ENCODE measurements around the gene DMWD. TPM values are rescaled to one million over a fixed set of nuclear protein-coding genes. Genes with fewer than 3 reads are reported as not detected.

DMWD gene
- polyA plus RNA-seq, 1 of the 3 experiments (the other 2 are of a cell fraction): 40.6 TPM

DNA sequence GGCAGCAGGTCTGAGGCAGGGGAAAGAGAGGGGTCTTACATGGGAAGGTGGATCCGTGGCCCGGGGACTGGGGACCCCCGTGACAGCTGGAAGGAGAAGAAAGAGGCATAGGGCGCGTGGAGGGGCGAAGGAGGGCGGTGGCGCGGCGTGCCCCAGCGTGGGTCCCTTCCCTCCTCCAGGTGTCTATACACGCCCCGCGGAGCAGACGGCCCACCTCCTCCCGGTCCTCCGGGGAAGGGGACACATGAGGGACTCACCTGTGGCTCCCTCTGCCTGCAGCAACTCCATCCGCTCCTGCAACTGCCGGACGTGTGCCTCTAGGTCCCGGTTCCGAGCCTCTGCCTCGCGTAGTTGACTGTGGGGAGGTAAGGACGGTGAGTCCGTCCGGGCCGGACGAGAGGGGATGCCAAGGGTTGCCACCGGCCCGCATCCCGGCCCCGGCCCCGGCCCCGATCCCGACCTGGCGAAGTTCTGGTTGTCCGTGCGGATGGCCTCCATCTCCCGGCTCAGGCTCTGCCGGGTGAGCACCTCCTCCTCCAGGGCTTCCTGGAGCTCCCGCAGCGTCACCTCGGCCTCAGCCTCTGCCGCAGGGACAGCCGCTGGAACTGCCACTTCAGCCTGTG lies 21.2 kb downstream of the DMWD start (continued):
- TF ChIP-seq, protein P1, sequence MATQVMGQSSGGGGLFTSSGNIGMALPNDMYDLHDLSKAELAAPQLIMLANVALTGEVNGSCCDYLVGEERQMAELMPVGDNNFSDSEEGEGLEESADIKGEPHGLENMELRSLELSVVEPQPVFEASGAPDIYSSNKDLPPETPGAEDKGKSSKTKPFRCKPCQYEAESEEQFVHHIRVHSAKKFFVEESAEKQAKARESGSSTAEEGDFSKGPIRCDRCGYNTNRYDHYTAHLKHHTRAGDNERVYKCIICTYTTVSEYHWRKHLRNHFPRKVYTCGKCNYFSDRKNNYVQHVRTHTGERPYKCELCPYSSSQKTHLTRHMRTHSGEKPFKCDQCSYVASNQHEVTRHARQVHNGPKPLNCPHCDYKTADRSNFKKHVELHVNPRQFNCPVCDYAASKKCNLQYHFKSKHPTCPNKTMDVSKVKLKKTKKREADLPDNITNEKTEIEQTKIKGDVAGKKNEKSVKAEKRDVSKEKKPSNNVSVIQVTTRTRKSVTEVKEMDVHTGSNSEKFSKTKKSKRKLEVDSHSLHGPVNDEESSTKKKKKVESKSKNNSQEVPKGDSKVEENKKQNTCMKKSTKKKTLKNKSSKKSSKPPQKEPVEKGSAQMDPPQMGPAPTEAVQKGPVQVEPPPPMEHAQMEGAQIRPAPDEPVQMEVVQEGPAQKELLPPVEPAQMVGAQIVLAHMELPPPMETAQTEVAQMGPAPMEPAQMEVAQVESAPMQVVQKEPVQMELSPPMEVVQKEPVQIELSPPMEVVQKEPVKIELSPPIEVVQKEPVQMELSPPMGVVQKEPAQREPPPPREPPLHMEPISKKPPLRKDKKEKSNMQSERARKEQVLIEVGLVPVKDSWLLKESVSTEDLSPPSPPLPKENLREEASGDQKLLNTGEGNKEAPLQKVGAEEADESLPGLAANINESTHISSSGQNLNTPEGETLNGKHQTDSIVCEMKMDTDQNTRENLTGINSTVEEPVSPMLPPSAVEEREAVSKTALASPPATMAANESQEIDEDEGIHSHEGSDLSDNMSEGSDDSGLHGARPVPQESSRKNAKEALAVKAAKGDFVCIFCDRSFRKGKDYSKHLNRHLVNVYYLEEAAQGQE (IDR thresholded peaks at IDR 0.05; ENCODE audit: low read depth, low read length): no peak
- no peak for TF ChIP-seq EP300 (IDR thresholded peaks at IDR 0.05; ENCODE audit: borderline replicate concordance in 1 of 2, low read depth in 1 of 2, low read length in 1 of 2)
- TF ChIP-seq JUND (IDR thresholded peaks at IDR 0.05): no peak
- no peak for TF ChIP-seq SMC3 (IDR thresholded peaks at IDR 0.05; ENCODE audit: low read depth, low read length)
- no peak for TF ChIP-seq MXI1 (IDR thresholded peaks at IDR 0.05; ENCODE audit: low read depth, low read length)
- TF ChIP-seq, protein P2, sequence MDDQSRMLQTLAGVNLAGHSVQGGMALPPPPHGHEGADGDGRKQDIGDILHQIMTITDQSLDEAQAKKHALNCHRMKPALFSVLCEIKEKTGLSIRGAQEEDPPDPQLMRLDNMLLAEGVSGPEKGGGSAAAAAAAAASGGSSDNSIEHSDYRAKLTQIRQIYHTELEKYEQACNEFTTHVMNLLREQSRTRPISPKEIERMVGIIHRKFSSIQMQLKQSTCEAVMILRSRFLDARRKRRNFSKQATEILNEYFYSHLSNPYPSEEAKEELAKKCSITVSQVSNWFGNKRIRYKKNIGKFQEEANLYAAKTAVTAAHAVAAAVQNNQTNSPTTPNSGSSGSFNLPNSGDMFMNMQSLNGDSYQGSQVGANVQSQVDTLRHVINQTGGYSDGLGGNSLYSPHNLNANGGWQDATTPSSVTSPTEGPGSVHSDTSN (IDR thresholded peaks at IDR 0.05): no peak

DNA sequence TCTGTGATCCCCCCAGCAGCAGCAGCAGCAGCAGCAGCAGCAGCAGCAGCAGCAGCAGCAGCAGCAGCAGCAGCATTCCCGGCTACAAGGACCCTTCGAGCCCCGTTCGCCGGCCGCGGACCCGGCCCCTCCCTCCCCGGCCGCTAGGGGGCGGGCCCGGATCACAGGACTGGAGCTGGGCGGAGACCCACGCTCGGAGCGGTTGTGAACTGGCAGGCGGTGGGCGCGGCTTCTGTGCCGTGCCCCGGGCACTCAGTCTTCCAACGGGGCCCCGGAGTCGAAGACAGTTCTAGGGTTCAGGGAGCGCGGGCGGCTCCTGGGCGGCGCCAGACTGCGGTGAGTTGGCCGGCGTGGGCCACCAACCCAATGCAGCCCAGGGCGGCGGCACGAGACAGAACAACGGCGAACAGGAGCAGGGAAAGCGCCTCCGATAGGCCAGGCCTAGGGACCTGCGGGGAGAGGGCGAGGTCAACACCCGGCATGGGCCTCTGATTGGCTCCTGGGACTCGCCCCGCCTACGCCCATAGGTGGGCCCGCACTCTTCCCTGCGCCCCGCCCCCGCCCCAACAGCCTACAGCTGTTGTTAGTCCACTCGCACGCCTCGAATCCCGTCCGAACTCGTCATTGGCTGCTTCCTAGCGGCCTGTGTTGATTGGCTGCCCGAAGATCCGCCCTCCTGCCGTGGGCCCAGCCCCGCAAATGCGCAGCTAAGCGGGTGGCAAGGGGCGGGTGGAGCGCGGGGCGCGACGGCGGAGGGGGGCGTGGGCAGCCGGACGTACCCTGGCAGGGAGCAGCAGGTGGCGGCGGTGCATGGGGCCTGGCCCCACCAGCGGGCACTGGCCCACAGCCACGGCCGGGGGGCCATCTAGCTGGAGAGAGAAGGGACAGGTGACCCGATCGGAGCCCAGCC lies 22.2 kb downstream of the DMWD start:
- H3K9ac ChIP-seq: peak overlapping the region; percentile 58; the same call in 1 of the 2 replicates
- H4K20me1 ChIP-seq (ENCODE audit: insufficient read depth): peaks cover 11% of the 10 kb centered on the region; the same call in 1 of the 2 replicates
- peak overlapping the region; percentile 79 to 95 for H3K27ac ChIP-seq (ENCODE audit: low read depth in 2 of 2, low read length in 1 of 2)
- peaks cover 8 to 30% of the 10 kb centered on the region in 2 experiments; a peak in 3 of 4 replicates for H3K4me1 ChIP-seq (ENCODE audit: control insufficient read depth in 1 of 2, insufficient read depth in 2 of 2, low read depth in 1 of 2, low read length in 1 of 2)
- H3K36me3 ChIP-seq (replicated peaks in 1 of 2; ENCODE audit: control insufficient read depth in 1 of 2, insufficient read depth in 2 of 2, low read length in 1 of 2): peaks cover 10 to 26% of the 10 kb centered on the region in 2 experiments
- H2AFZ ChIP-seq (ENCODE audit: low read depth): no peak overlapping the region
- H3K79me2 ChIP-seq (ENCODE audit: insufficient read depth): no peaks in the 10 kb centered on the region
- 2% methylated on average over 31 of the region's 79 CpGs for WGBS (ENCODE audit: low lambda C conversion rate)
- DNase-seq: peak; percentile 96
- H3K4me3 ChIP-seq (ENCODE audit: low read depth in 2 of 2, low read length in 1 of 2): peak overlapping the region; percentile 55 to 61
- H3K9me2 ChIP-seq: no peaks in the 10 kb centered on the region
- CTCF ChIA-PET: interaction anchor here (0.6 to 5.9 kb wide), 29 partner anchors 9 to 342 kb away, joined by 3 to 100 read pairs (median 6); partner anchors contain the start of genes DMPK, DMWD, FBXO46 and MEIOSIN
- H3K27me3 ChIP-seq (ENCODE audit: insufficient read depth): no peaks in the 10 kb centered on the region
- peaks cover 49% of the 10 kb centered on the region for H3F3A ChIP-seq (replicated peaks; ENCODE audit: insufficient read depth)
- no peaks in the 10 kb centered on the region for H3K9me3 ChIP-seq
- POLR2A ChIA-PET: interaction anchor here (0.5 to 3.6 kb wide), 12 partner anchors 11 to 101 kb away, joined by 3 to 19 read pairs (median 4); partner anchors contain the start of genes DMPK and FBXO46
- peak overlapping the region; percentile 98 for H3K4me2 ChIP-seq
- 0 out of 2 replicates have a peak, but pooled peaks have one; percentile 26 for TF ChIP-seq TAF1 (IDR thresholded peaks at IDR 0.05; ENCODE audit: borderline replicate concordance, low read depth, low read length)
- TF ChIP-seq FOXJ3 (CRISPR knock-in tag; IDR thresholded peaks at IDR 0.05): peak; percentile 63; the same call in 1 of the 2 replicates
- no peak for TF ChIP-seq RXRA (IDR thresholded peaks at IDR 0.05; ENCODE audit: borderline replicate concordance, low read depth)
- peak; percentile 82 for TF ChIP-seq CHD2 (IDR thresholded peaks at IDR 0.05; ENCODE audit: low read length, partially characterized antibody)
- peak; percentile 29 for TF ChIP-seq MXI1 (IDR thresholded peaks at IDR 0.05; ENCODE audit: low read depth, low read length)
- TF ChIP-seq YY1 (IDR thresholded peaks at IDR 0.05; ENCODE audit: low read depth): no peak
- 0 out of 2 replicates have a peak, but pooled peaks have one; percentile 17 for TF ChIP-seq TEAD4 (IDR thresholded peaks at IDR 0.05; ENCODE audit: borderline replicate concordance, insufficient read depth)
- TF ChIP-seq POLR2AphosphoS5 (IDR thresholded peaks at IDR 0.05; ENCODE audit: low read depth, low read length): peak; percentile 13; the same call in 1 of the 2 replicates
- TF ChIP-seq EP300 (IDR thresholded peaks at IDR 0.05; ENCODE audit: borderline replicate concordance in 1 of 2, low read depth in 1 of 2, low read length in 1 of 2): no peak; a peak in 1 of 4 replicates
- TF ChIP-seq RCOR1 (IDR thresholded peaks at IDR 0.05; ENCODE audit: low read length): no peak
- TF ChIP-seq, protein P3, sequence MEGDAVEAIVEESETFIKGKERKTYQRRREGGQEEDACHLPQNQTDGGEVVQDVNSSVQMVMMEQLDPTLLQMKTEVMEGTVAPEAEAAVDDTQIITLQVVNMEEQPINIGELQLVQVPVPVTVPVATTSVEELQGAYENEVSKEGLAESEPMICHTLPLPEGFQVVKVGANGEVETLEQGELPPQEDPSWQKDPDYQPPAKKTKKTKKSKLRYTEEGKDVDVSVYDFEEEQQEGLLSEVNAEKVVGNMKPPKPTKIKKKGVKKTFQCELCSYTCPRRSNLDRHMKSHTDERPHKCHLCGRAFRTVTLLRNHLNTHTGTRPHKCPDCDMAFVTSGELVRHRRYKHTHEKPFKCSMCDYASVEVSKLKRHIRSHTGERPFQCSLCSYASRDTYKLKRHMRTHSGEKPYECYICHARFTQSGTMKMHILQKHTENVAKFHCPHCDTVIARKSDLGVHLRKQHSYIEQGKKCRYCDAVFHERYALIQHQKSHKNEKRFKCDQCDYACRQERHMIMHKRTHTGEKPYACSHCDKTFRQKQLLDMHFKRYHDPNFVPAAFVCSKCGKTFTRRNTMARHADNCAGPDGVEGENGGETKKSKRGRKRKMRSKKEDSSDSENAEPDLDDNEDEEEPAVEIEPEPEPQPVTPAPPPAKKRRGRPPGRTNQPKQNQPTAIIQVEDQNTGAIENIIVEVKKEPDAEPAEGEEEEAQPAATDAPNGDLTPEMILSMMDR (IDR thresholded peaks at IDR 0.05): peak; percentile 89
- TF ChIP-seq, protein P4, sequence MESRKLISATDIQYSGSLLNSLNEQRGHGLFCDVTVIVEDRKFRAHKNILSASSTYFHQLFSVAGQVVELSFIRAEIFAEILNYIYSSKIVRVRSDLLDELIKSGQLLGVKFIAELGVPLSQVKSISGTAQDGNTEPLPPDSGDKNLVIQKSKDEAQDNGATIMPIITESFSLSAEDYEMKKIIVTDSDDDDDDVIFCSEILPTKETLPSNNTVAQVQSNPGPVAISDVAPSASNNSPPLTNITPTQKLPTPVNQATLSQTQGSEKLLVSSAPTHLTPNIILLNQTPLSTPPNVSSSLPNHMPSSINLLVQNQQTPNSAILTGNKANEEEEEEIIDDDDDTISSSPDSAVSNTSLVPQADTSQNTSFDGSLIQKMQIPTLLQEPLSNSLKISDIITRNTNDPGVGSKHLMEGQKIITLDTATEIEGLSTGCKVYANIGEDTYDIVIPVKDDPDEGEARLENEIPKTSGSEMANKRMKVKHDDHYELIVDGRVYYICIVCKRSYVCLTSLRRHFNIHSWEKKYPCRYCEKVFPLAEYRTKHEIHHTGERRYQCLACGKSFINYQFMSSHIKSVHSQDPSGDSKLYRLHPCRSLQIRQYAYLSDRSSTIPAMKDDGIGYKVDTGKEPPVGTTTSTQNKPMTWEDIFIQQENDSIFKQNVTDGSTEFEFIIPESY (IDR thresholded peaks at IDR 0.05; ENCODE audit: borderline replicate concordance, low read depth): 0 out of 2 replicates have a peak, but pooled peaks have one; percentile 10
- TF ChIP-seq, protein P2 (IDR thresholded peaks at IDR 0.05): peak; percentile 88

Data from SK-N-SH (cell line).